ENCODE data around the gene FXYD5. TPM values are rescaled to one million over a fixed set of nuclear protein-coding genes. Genes with fewer than 3 reads are reported as not detected.

FXYD5 gene
- total and polyA plus RNA-seq, 9 of the 15 experiments (the other 6 are each of a cell fraction or from before 2014, with no cell fraction given): 104 to 537 (median 174) TPM

DNA sequence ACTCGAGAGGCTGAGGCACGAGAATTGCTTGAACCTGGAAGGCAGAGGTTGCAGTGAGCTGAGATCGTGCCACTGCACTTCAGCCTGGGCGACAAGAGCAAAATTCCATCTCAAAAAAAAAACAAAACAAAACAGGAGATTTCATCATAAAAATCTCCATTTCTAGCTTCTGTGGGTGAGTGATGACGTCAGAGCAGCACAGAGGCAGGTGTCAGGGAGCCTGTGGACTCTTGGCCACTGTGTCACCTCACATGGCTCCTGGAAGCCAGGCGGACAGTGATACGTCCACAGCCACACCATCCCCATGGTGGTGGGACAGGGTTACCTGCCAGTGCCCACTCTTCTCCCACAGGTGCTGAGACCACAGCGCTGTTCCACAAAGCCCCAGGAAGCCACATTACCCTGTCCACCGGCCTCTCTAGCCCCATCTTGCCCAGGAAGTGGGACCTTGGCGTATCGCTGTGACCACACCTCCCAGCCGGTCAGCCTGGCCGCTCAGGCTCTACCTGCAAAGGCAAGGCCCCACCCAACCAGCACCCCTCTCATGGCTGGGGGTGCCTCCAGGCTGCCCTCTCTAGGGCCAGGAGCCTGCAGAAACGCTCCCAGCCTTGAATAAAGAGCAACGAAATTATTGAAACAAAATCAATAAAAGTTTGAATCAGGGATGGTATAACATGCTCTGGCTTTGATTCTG is 41.4 kb upstream of the FXYD5 start (continued):
- TF ChIP-seq PTTG1 (tag; IDR thresholded peaks at IDR 0.05; ENCODE audit: low read depth) (no peak), NBN (IDR thresholded peaks at IDR 0.05; ENCODE audit: low read depth) (no peak), ATF1 (CRISPR knock-in tag; IDR thresholded peaks at IDR 0.05) (no peak), ATF1 (tag; IDR thresholded peaks at IDR 0.05) (peak; percentile 59; the same call in 1 of the 2 replicates), ZNF77 (CRISPR knock-in tag; IDR thresholded peaks at IDR 0.05) (no peak)
- TF ChIP-seq, protein P1, sequence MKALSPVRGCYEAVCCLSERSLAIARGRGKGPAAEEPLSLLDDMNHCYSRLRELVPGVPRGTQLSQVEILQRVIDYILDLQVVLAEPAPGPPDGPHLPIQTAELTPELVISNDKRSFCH (CRISPR knock-in tag; IDR thresholded peaks at IDR 0.05): no peak
- TF ChIP-seq, protein P1 (tag; IDR thresholded peaks at IDR 0.05): no peak
- TF ChIP-seq, protein P2, sequence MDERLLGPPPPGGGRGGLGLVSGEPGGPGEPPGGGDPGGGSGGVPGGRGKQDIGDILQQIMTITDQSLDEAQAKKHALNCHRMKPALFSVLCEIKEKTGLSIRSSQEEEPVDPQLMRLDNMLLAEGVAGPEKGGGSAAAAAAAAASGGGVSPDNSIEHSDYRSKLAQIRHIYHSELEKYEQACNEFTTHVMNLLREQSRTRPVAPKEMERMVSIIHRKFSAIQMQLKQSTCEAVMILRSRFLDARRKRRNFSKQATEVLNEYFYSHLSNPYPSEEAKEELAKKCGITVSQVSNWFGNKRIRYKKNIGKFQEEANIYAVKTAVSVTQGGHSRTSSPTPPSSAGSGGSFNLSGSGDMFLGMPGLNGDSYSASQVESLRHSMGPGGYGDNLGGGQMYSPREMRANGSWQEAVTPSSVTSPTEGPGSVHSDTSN (CRISPR knock-in tag; IDR thresholded peaks at IDR 0.05; ENCODE audit: low read depth): no peak
- TF ChIP-seq, protein P2 (tag; conservative IDR thresholded peaks at IDR 0.05; ENCODE audit: low read depth): no peak
